ENCODE results near the gene AGBL4. TPM values are rescaled to one million over a fixed set of nuclear protein-coding genes. Genes with fewer than 3 reads are reported as not detected.

AGBL4 gene
- total RNA-seq, 2 donors from 2014 or later = 0.40 to 5.5 TPM

DNA sequence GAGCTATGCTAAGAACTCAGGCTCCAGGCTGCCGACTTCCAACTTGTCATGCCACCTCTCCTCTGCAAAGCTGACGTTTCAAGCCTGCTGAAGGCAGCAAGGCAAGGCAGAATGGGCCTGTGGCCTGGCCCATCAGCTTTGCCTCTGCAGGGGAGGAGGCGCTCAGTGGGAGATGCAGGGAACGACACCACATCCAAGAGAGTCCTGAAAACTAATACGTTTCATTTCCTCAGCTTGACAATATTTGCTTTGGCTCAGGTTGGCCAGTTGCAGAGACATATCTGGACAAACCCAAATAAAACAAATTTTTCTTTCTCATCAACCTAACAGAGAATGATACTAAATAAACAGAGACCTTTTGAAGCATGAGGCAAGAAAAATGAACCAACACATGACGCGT lies 1282.4 kb downstream of the AGBL4 start:
- H3K27ac Mint-ChIP-seq = no peak overlapping the region
- no peak overlapping the region for H3K27ac ChIP-seq (ENCODE audit: low read depth, low read length)
- TF ChIP-seq, protein P1, sequence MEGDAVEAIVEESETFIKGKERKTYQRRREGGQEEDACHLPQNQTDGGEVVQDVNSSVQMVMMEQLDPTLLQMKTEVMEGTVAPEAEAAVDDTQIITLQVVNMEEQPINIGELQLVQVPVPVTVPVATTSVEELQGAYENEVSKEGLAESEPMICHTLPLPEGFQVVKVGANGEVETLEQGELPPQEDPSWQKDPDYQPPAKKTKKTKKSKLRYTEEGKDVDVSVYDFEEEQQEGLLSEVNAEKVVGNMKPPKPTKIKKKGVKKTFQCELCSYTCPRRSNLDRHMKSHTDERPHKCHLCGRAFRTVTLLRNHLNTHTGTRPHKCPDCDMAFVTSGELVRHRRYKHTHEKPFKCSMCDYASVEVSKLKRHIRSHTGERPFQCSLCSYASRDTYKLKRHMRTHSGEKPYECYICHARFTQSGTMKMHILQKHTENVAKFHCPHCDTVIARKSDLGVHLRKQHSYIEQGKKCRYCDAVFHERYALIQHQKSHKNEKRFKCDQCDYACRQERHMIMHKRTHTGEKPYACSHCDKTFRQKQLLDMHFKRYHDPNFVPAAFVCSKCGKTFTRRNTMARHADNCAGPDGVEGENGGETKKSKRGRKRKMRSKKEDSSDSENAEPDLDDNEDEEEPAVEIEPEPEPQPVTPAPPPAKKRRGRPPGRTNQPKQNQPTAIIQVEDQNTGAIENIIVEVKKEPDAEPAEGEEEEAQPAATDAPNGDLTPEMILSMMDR (conservative IDR thresholded peaks at IDR 0.05) = no peak
- H3K9me3 Mint-ChIP-seq = no peaks in the 10 kb centered on the region
- no peak for DNase-seq
- peaks cover 9% of the 10 kb centered on the region for H3K4me1 ChIP-seq (ENCODE audit: control insufficient read depth, insufficient read depth, low read length)
- H3K4me3 ChIP-seq (ENCODE audit: low read length) = no peak overlapping the region
- H3K4me1 Mint-ChIP-seq = peaks cover 22% of the 10 kb centered on the region
- H3K36me3 ChIP-seq (ENCODE audit: control insufficient read depth, insufficient read depth, low read length) = peaks cover 3% of the 10 kb centered on the region
- H3K9ac ChIP-seq (ENCODE audit: extremely low read depth, low read length, poor library complexity, severe bottlenecking) = no peak overlapping the region
- H3K36me3 Mint-ChIP-seq (ENCODE audit: low read depth) = peaks cover 7% of the 10 kb centered on the region
- no peak overlapping the region for H3K4me3 Mint-ChIP-seq
- H3K27me3 ChIP-seq (ENCODE audit: control insufficient read depth, insufficient read depth, low read length, poor library complexity, severe bottlenecking) = no peaks in the 10 kb centered on the region
- 84 to 89% methylated on average over 6 to 7 of the region's 7 CpGs for WGBS, 2 experiments (ENCODE audit: insufficient coverage in 1 of 2, insufficient read length in 1 of 2)
- H3K9me3 ChIP-seq (ENCODE audit: control insufficient read depth, low read length) = no peaks in the 10 kb centered on the region
- no peaks in the 10 kb centered on the region for H3K27me3 Mint-ChIP-seq (ENCODE audit: insufficient read depth)

GRCh38 chr1:48740621-48741020 lies 1283.1 kb downstream of the AGBL4 start:
- no peaks in the 10 kb centered on the region for H3K9me3 Mint-ChIP-seq

DNA sequence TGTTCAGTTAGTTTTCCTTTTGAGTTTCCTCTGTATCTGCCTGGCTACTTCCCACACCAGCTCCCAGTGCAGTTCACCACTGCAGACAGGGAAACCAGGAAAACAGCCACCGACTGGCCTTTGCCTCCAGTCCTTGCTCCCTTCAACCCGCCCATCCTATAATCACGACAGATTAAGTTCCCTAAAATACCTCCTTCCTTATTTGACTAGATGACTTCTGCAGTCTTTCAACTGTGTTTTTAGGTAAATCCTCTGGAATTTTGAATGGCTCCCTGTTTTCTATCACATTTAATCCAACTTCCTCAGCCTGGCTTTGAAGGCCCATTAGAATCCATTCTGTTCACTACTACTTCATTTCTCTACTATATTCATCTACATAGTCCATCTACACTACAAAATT lies 1284.7 kb downstream of the AGBL4 start:
- TF ChIP-seq, protein P1 (conservative IDR thresholded peaks at IDR 0.05) = no peak
- H3K4me3 Mint-ChIP-seq = no peak overlapping the region
- peaks cover 3% of the 10 kb centered on the region for H3K36me3 ChIP-seq (ENCODE audit: control insufficient read depth, insufficient read depth, low read length)
- peaks cover 15% of the 10 kb centered on the region for H3K4me1 Mint-ChIP-seq
- H3K4me1 ChIP-seq (ENCODE audit: control insufficient read depth, insufficient read depth, low read length) = peaks cover 9% of the 10 kb centered on the region
- no peak overlapping the region for H3K4me3 ChIP-seq (ENCODE audit: low read length)
- H3K9me3 Mint-ChIP-seq = no peaks in the 10 kb centered on the region
- H3K9ac ChIP-seq (ENCODE audit: extremely low read depth, low read length, poor library complexity, severe bottlenecking) = no peak overlapping the region
- 61 to 67% methylated on average over 3 of the region's 3 CpGs for WGBS, 2 experiments (ENCODE audit: insufficient coverage in 1 of 2, insufficient read length in 1 of 2)
- no peak for DNase-seq
- H3K9me3 ChIP-seq (ENCODE audit: control insufficient read depth, low read length) = no peaks in the 10 kb centered on the region
- H3K27me3 Mint-ChIP-seq (ENCODE audit: insufficient read depth) = no peaks in the 10 kb centered on the region
- no peaks in the 10 kb centered on the region for H3K27me3 ChIP-seq (ENCODE audit: control insufficient read depth, insufficient read depth, low read length, poor library complexity, severe bottlenecking)
- peaks cover 14% of the 10 kb centered on the region for H3K36me3 Mint-ChIP-seq (ENCODE audit: low read depth)
- H3K27ac Mint-ChIP-seq = no peak overlapping the region
- H3K27ac ChIP-seq (ENCODE audit: low read depth, low read length) = no peak overlapping the region

More at GRCh38 chr1:48740621-48741020, 1283.1 kb downstream of the AGBL4 start:
- peaks cover 3% of the 10 kb centered on the region for H3K36me3 ChIP-seq (ENCODE audit: control insufficient read depth, insufficient read depth, low read length)
- Mint-ChIP-seq H3K27ac (no peak overlapping the region), H3K4me3 (no peak overlapping the region), H3K4me1 (peaks cover 22% of the 10 kb centered on the region), H3K27me3 (ENCODE audit: insufficient read depth) (no peaks in the 10 kb centered on the region), H3K36me3 (ENCODE audit: low read depth) (peaks cover 14% of the 10 kb centered on the region)
- H3K27me3 ChIP-seq (ENCODE audit: control insufficient read depth, insufficient read depth, low read length, poor library complexity, severe bottlenecking) = no peaks in the 10 kb centered on the region
- no peak for DNase-seq
- 90 to 92% methylated on average over 2 to 3 of the region's 3 CpGs for WGBS, 2 experiments (ENCODE audit: insufficient coverage in 1 of 2, insufficient read length in 1 of 2)
- no peak overlapping the region for H3K4me3 ChIP-seq (ENCODE audit: low read length)
- TF ChIP-seq, protein P1 (conservative IDR thresholded peaks at IDR 0.05) = no peak
- no peak overlapping the region for H3K27ac ChIP-seq (ENCODE audit: low read depth, low read length)
- H3K9me3 ChIP-seq (ENCODE audit: control insufficient read depth, low read length) = no peaks in the 10 kb centered on the region
- peaks cover 9% of the 10 kb centered on the region for H3K4me1 ChIP-seq (ENCODE audit: control insufficient read depth, insufficient read depth, low read length)
- H3K9ac ChIP-seq (ENCODE audit: extremely low read depth, low read length, poor library complexity, severe bottlenecking) = no peak overlapping the region
